Measurements from ENCODE around the gene MAVS.

MAVS gene

DNA sequence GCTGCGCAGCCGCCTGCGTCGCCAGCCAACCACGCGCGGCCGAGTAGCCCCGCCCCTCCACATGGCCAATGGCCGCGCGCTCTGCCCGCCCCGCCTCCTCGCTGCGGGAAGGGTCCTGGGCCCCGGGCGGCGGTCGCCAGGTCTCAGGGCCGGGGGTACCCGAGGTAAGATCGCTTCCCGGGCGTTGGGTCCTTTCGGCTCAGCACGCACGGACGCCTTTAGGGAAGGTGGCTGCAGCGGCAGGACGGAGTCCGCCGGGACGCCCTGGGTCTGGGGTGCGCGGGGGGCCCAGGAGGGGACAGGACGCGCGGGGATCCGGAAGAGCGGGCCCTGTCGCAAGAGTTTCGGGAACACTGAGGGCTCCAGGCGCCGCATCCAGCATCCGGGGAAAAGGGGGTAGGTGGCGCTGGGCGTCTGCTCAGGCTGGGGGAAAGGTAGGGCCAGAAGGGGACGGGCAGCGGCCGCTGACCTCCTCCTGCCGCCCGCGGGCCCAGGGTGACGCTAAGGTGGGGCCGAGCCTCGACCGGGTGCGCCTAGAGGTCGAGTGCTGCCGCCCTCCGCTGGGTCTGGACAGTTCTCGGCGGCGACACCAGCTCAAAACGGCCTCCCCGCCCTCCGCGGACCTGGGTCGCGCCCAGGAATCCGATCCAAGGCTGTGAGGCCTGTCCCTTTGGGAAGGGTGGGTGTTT lies at the start of gene MAVS:
TSS of gene MAVS (plus strand) at position 95 of the 689 bp plus-strand sequence. CDS start 7,791 bp downstream, outside the sequence.
- peak; percentile 99 for ATAC-seq
- TF ChIP-seq TCF4 (CRISPR knock-in tag; IDR thresholded peaks at IDR 0.05; ENCODE audit: borderline replicate concordance), result no peak
- no peak for TF ChIP-seq PPARA (CRISPR knock-in tag; IDR thresholded peaks at IDR 0.05; ENCODE audit: borderline replicate concordance)
- no peak for TF ChIP-seq BACH2 (CRISPR knock-in tag; IDR thresholded peaks at IDR 0.05; ENCODE audit: borderline replicate concordance)
- TF ChIP-seq, protein P1, sequence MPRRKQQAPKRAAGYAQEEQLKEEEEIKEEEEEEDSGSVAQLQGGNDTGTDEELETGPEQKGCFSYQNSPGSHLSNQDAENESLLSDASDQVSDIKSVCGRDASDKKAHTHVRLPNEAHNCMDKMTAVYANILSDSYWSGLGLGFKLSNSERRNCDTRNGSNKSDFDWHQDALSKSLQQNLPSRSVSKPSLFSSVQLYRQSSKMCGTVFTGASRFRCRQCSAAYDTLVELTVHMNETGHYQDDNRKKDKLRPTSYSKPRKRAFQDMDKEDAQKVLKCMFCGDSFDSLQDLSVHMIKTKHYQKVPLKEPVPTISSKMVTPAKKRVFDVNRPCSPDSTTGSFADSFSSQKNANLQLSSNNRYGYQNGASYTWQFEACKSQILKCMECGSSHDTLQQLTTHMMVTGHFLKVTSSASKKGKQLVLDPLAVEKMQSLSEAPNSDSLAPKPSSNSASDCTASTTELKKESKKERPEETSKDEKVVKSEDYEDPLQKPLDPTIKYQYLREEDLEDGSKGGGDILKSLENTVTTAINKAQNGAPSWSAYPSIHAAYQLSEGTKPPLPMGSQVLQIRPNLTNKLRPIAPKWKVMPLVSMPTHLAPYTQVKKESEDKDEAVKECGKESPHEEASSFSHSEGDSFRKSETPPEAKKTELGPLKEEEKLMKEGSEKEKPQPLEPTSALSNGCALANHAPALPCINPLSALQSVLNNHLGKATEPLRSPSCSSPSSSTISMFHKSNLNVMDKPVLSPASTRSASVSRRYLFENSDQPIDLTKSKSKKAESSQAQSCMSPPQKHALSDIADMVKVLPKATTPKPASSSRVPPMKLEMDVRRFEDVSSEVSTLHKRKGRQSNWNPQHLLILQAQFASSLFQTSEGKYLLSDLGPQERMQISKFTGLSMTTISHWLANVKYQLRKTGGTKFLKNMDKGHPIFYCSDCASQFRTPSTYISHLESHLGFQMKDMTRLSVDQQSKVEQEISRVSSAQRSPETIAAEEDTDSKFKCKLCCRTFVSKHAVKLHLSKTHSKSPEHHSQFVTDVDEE (CRISPR knock-in tag; IDR thresholded peaks at IDR 0.05), result no peak
- TF ChIP-seq ZNF70 (CRISPR knock-in tag; IDR thresholded peaks at IDR 0.05), result no peak
- TF ChIP-seq CSDC2 (CRISPR knock-in tag; IDR thresholded peaks at IDR 0.05), result no peak
- TF ChIP-seq ZFP3 (CRISPR knock-in tag; IDR thresholded peaks at IDR 0.05), result no peak
- TF ChIP-seq ARNTL (CRISPR knock-in tag; IDR thresholded peaks at IDR 0.05; ENCODE audit: borderline replicate concordance, low read depth), result no peak
- no peak for TF ChIP-seq ZNF565 (CRISPR knock-in tag; conservative IDR thresholded peaks at IDR 0.05; ENCODE audit: low read depth)
- TF ChIP-seq, protein P2, sequence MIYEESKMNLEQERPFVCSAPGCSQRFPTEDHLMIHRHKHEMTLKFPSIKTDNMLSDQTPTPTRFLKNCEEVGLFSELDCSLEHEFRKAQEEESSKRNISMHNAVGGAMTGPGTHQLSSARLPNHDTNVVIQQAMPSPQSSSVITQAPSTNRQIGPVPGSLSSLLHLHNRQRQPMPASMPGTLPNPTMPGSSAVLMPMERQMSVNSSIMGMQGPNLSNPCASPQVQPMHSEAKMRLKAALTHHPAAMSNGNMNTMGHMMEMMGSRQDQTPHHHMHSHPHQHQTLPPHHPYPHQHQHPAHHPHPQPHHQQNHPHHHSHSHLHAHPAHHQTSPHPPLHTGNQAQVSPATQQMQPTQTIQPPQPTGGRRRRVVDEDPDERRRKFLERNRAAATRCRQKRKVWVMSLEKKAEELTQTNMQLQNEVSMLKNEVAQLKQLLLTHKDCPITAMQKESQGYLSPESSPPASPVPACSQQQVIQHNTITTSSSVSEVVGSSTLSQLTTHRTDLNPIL (CRISPR knock-in tag; IDR thresholded peaks at IDR 0.05; ENCODE audit: low read depth), result no peak
- TF ChIP-seq, protein P3, sequence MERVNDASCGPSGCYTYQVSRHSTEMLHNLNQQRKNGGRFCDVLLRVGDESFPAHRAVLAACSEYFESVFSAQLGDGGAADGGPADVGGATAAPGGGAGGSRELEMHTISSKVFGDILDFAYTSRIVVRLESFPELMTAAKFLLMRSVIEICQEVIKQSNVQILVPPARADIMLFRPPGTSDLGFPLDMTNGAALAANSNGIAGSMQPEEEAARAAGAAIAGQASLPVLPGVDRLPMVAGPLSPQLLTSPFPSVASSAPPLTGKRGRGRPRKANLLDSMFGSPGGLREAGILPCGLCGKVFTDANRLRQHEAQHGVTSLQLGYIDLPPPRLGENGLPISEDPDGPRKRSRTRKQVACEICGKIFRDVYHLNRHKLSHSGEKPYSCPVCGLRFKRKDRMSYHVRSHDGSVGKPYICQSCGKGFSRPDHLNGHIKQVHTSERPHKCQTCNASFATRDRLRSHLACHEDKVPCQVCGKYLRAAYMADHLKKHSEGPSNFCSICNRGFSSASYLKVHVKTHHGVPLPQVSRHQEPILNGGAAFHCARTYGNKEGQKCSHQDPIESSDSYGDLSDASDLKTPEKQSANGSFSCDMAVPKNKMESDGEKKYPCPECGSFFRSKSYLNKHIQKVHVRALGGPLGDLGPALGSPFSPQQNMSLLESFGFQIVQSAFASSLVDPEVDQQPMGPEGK (CRISPR knock-in tag; IDR thresholded peaks at IDR 0.05; ENCODE audit: borderline replicate concordance), result no peak
- no peak for TF ChIP-seq SNAI2 (CRISPR knock-in tag; IDR thresholded peaks at IDR 0.05)

DNA sequence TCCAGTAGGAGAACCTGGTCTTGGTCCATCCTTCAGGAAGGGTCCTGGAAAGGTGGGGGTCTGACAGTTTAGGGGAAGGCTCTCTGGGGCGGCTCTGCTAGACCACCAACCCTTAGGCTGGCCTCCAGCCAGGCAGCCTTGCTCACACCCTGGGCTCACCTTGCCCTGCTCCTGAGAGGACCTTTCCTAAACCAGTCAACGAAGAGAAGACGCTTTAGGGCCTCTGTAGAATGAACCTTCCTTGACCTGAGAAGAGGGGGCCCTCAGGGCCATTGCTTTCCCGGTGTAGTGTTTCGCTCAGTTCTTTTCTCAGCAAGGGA lies 49.4 kb upstream of the MAVS start:
- TF ChIP-seq ZNF8 (CRISPR knock-in tag; IDR thresholded peaks at IDR 0.05), result no peak
- no peak for TF ChIP-seq ZNF70 (CRISPR knock-in tag; IDR thresholded peaks at IDR 0.05)
- no peak for TF ChIP-seq ZC3H10 (CRISPR knock-in tag; IDR thresholded peaks at IDR 0.05)
- no peak for TF ChIP-seq ESRRG (CRISPR knock-in tag; IDR thresholded peaks at IDR 0.05)
- ATAC-seq, result no peak

DNA sequence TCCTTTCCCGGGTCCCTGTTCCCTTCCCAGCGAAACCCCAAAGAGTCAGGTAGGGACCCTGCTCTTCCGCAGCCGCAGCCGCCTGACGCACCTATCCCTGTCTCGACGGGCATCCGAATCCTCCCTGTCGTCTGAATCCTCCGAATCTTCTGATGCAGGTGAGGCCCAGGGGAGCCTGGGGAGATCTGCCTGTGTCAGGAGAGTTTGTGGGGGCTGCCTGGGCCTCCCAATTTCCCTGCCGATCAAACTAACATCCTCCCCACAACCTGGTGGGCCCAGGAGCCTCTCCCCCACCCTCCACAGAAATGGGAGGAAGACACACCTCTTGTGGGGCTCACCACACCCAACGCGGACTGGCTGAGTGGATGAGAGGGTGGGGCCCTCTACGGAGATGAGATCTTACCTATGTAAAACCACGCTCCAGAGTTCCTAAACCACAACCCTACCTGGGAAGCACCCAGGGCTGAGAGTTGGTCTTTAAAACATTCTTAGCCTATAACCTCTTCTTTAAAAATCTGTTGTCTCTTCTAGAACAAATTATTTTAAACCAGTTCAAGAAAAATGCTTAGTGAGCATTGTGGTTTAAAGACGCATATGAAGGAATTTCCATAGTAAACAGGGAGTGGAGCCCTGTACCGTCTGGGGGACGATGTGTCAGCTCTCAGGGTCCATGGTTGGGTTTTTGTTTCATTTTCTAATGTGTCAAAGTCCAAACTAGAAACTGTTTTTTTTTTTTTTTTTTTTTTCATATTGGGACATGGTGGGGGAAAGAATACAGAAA lies 48.9 kb upstream of the MAVS start:
- TF ChIP-seq ZNF565 (CRISPR knock-in tag; conservative IDR thresholded peaks at IDR 0.05; ENCODE audit: low read depth) (no peak), ZFP3 (CRISPR knock-in tag; IDR thresholded peaks at IDR 0.05) (no peak), PPARA (CRISPR knock-in tag; IDR thresholded peaks at IDR 0.05; ENCODE audit: borderline replicate concordance) (no peak), ZC3H10 (CRISPR knock-in tag; IDR thresholded peaks at IDR 0.05) (no peak), ARNTL (CRISPR knock-in tag; IDR thresholded peaks at IDR 0.05; ENCODE audit: borderline replicate concordance, low read depth) (no peak), ZFP30 (CRISPR knock-in tag; IDR thresholded peaks at IDR 0.05) (no peak), SNAI2 (CRISPR knock-in tag; IDR thresholded peaks at IDR 0.05) (no peak), ESRRG (CRISPR knock-in tag; IDR thresholded peaks at IDR 0.05) (no peak), BACH2 (CRISPR knock-in tag; IDR thresholded peaks at IDR 0.05; ENCODE audit: borderline replicate concordance) (no peak), GLIS3 (CRISPR knock-in tag; IDR thresholded peaks at IDR 0.05) (no peak), TOX (CRISPR knock-in tag; IDR thresholded peaks at IDR 0.05; ENCODE audit: borderline replicate concordance) (no peak), CSDC2 (CRISPR knock-in tag; IDR thresholded peaks at IDR 0.05) (no peak), OSR1 (CRISPR knock-in tag; IDR thresholded peaks at IDR 0.05) (no peak)
- TF ChIP-seq, protein P2 (CRISPR knock-in tag; IDR thresholded peaks at IDR 0.05; ENCODE audit: low read depth), result no peak
- TF ChIP-seq, protein P3 (CRISPR knock-in tag; IDR thresholded peaks at IDR 0.05; ENCODE audit: borderline replicate concordance), result no peak
- TF ChIP-seq, protein P4, sequence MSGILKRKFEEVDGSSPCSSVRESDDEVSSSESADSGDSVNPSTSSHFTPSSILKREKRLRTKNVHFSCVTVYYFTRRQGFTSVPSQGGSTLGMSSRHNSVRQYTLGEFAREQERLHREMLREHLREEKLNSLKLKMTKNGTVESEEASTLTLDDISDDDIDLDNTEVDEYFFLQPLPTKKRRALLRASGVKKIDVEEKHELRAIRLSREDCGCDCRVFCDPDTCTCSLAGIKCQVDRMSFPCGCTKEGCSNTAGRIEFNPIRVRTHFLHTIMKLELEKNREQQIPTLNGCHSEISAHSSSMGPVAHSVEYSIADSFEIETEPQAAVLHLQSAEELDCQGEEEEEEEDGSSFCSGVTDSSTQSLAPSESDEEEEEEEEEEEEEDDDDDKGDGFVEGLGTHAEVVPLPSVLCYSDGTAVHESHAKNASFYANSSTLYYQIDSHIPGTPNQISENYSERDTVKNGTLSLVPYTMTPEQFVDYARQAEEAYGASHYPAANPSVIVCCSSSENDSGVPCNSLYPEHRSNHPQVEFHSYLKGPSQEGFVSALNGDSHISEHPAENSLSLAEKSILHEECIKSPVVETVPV (CRISPR knock-in tag; IDR thresholded peaks at IDR 0.05), result no peak
- TF ChIP-seq, protein P1 (CRISPR knock-in tag; IDR thresholded peaks at IDR 0.05), result no peak
- no peak for ATAC-seq
